Subcutaneous adipose tissue (tissue), 4 donors: ENCODE measurements around the gene PRAMEF25. TPM values are rescaled to one million over a fixed set of nuclear protein-coding genes. Genes with fewer than 3 reads are reported as not detected.
"Not testable (repeated sequence)": the region's sequence is repeated elsewhere in the genome, so short reads cannot be mapped to it uniquely, and the experiment has no call there.

Experiments
- total RNA-seq, 4 donors: library from RNA; depleted of rRNA; stranded (reverse); fragments of >200 nt; gene quantifications; one replicate each; pipeline ENCODE4 v1.1.0, GENCODE V29; 2016
- TF ChIP-seq, protein P1 (sequence below): fragments of 450-650 bp; IDR thresholded peaks from one replicate; pipeline ENCODE4 v1.5.1; 2016; ENCODE audit warnings: low read depth, mild to moderate bottlenecking, control low read depth, antibody characterized with exemption, moderate library complexity

Gene PRAMEF25
- total RNA-seq = not detected

DNA sequence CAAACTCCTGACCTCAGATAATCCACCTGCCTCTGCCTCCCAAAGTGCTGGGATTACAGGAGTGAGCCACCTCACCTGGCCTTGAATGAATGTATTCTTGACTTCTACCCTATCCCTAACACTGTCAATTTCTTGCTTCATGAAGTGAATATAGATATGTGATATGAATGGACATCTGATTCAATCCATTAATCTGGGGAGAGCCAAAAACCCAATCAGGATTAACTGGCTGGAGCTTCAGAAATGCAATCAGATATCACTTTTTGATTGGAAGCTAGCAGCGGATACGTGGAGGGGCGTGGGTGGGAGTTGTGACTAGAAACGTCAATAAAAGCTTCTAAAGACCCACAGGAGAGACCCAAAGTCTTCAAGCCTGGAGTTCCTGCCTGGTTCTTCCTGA lies at the start of gene PRAMEF25:
Gene PRAMEF25, plus strand, starts transcription at position 301 of the 400 bp plus-strand sequence. CDS start 2,920 bp downstream, outside the sequence.
- TF ChIP-seq, protein P1, sequence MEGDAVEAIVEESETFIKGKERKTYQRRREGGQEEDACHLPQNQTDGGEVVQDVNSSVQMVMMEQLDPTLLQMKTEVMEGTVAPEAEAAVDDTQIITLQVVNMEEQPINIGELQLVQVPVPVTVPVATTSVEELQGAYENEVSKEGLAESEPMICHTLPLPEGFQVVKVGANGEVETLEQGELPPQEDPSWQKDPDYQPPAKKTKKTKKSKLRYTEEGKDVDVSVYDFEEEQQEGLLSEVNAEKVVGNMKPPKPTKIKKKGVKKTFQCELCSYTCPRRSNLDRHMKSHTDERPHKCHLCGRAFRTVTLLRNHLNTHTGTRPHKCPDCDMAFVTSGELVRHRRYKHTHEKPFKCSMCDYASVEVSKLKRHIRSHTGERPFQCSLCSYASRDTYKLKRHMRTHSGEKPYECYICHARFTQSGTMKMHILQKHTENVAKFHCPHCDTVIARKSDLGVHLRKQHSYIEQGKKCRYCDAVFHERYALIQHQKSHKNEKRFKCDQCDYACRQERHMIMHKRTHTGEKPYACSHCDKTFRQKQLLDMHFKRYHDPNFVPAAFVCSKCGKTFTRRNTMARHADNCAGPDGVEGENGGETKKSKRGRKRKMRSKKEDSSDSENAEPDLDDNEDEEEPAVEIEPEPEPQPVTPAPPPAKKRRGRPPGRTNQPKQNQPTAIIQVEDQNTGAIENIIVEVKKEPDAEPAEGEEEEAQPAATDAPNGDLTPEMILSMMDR = not testable (repeated sequence)

DNA sequence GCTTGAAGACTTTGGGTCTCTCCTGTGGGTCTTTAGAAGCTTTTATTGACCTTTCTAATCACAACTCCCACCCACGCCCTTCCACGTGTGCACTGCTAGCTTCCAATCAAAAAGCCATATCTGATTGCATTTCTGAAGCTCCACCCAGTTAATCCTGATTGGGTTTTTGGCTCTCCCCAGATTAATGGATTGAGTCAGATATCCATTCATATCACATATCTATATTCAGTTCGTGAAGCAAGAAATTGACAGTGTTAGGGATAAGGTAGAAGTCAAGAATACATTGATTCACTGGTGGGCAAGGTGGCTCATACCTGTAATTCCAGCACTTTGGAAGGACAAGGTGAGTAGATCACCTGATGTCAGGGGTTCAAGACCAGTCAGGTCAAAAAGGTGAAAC lies 14.1 kb upstream of the PRAMEF25 start, which contains the start of gene PRAMEF27:
Gene PRAMEF27, minus strand, starts transcription at position 101 of the 400 bp plus-strand sequence. CDS start 2,916 bp downstream, outside the sequence.
- TF ChIP-seq, protein P1 = not testable (repeated sequence)

DNA sequence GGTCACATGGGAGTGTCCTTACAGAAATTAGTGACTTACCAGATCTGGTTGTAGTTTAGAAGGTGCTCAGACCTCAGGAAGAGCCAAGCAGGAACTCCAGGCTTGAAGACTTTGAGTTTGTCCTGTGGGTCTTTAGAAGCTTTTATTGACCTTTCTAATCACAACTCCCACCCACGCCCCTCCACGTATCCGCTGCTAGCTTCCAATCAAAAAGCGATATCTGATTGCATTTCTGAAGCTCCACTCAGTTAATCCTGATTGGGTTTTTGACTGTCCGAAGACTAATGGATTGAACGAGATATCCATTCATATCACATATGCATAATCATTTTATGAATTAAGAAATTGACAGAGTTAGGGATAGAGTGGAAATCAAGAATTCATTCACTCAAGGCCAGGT lies 46.2 kb downstream of the PRAMEF25 start, which contains the start of gene HNRNPCL2:
Gene HNRNPCL2, minus strand, starts transcription at position 101 of the 400 bp plus-strand sequence. CDS start 454 bp downstream, outside the sequence.
- TF ChIP-seq, protein P1 = not testable (repeated sequence)

Other genes starting within 250 kb of the PRAMEF25 start
- not detected for gene PRAMEF11, start 239.4 kb upstream of the PRAMEF25 start, total RNA-seq
- not detected for gene HNRNPCL1, start 222.1 kb upstream of the PRAMEF25 start, total RNA-seq
- gene PRAMEF2, start 213.7 kb upstream of the PRAMEF25 start, total RNA-seq = not detected
- gene PRAMEF4, start 184.6 kb upstream of the PRAMEF25 start, total RNA-seq = not detected
- not detected for gene PRAMEF10, start 172.5 kb upstream of the PRAMEF25 start, total RNA-seq
- not detected for gene PRAMEF7, start 154.2 kb upstream of the PRAMEF25 start, total RNA-seq
- gene PRAMEF6, start 123.2 kb upstream of the PRAMEF25 start, total RNA-seq = not detected
- not detected for gene PRAMEF27, start 14.2 kb upstream of the PRAMEF25 start, total RNA-seq
- gene HNRNPCL3, start 10.0 kb upstream of the PRAMEF25 start, total RNA-seq = not detected
- not detected for gene HNRNPCL2, start 46.1 kb downstream of the PRAMEF25 start, total RNA-seq
- gene PRAMEF26, start 85.2 kb downstream of the PRAMEF25 start, total RNA-seq = not detected
- not detected for gene HNRNPCL4, start 94.9 kb downstream of the PRAMEF25 start, total RNA-seq
- gene PRAMEF9, start 101.1 kb downstream of the PRAMEF25 start, total RNA-seq = not detected
- gene PRAMEF13, start 130.6 kb downstream of the PRAMEF25 start, total RNA-seq = not detected
- not detected for gene PRAMEF18, start 155.4 kb downstream of the PRAMEF25 start, total RNA-seq
- not detected for gene PRAMEF5, start 183.4 kb downstream of the PRAMEF25 start, total RNA-seq
- not detected for gene PRAMEF8, start 214.4 kb downstream of the PRAMEF25 start, total RNA-seq
- gene PRAMEF33, start 232.8 kb downstream of the PRAMEF25 start, total RNA-seq = not detected
- not detected for gene PRAMEF15, start 244.8 kb downstream of the PRAMEF25 start, total RNA-seq